ENCODE results near the gene CREB5. TPM values are rescaled to one million over a fixed set of nuclear protein-coding genes. Genes with fewer than 3 reads are reported as not detected.

Gene CREB5
- total RNA-seq, 2 experiments from 2014 or later: 0.19 to 0.22 TPM

DNA sequence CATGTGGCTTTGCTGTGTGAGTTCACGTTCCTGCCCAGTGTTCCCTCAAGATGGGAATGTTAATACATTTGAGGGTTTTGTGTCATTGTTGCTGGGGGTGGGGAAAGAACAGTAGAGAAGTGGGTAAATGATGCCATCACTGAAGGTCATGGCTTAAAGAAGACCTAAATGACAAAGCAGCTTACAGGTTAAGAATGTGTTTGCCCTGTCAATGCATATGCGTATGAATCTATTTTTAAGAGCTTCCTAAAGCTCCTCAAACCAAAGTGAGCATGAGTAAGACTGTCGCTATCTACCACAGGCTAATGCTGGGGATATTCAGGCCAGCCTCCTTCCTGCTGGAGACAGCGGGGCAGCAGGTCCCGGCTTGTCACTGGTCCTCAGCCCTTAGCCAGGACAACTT is 162.9 kb downstream of the CREB5 start:
- Histone ChIP-seq H3K4me1 (ENCODE audit: insufficient read depth, low read length) (no peaks in the 10 kb centered on the region), H3K4me3 (ENCODE audit: low read length) (no peak overlapping the region), H3K36me3 (ENCODE audit: insufficient read depth, low read length) (no peaks in the 10 kb centered on the region), H3K27ac (ENCODE audit: low read depth in 1 of 2, low read length in 2 of 2) (no peak overlapping the region), H3K27me3 (ENCODE audit: control insufficient read depth in 1 of 2, insufficient read depth in 2 of 2, low read length in 2 of 2) (peaks cover 0 to 7% of the 10 kb centered on the region in 2 experiments), H3K9me3 (ENCODE audit: control insufficient read depth in 1 of 2, insufficient read depth in 1 of 2, low read length in 2 of 2) (peaks cover 0 to 6% of the 10 kb centered on the region in 2 experiments)
- TF ChIP-seq CTCF (IDR thresholded peaks at IDR 0.05): no peak
- ATAC-seq (ENCODE audit: poor library complexity) (no peak), DNase-seq (no peak)
- intact Hi-C loops (cut with DNase I, micrococcal nuclease): no loop called here
- Mint-ChIP-seq H3K36me3 (ENCODE audit: low read depth) (no peaks in the 10 kb centered on the region), H3K27ac (no peak overlapping the region), H3K4me1 (ENCODE audit: low read depth) (no peaks in the 10 kb centered on the region), H3K9me3 (no peaks in the 10 kb centered on the region), H3K27me3 (peaks cover 11% of the 10 kb centered on the region), H3K4me3 (no peak overlapping the region)
- CTCF ChIA-PET: interaction anchor here (1.7 kb wide), 1 partner anchor 10 kb away, joined by 3 read pairs; no protein-coding TSS in a partner anchor
- POLR2A ChIA-PET: no interaction called here

- CTCF ChIA-PET: interaction anchor here (1.7 kb wide), 1 partner anchor 8 kb away, joined by 3 read pairs; no protein-coding TSS in a partner anchor
- H3K27ac ChIP-seq (ENCODE audit: low read depth in 1 of 2, low read length in 2 of 2): no peak overlapping the region
- Mint-ChIP-seq H3K27me3 (peaks cover 11% of the 10 kb centered on the region), H3K4me1 (ENCODE audit: low read depth) (no peaks in the 10 kb centered on the region), H3K9me3 (no peaks in the 10 kb centered on the region), H3K4me3 (no peak overlapping the region), H3K36me3 (ENCODE audit: low read depth) (no peaks in the 10 kb centered on the region), H3K27ac (no peak overlapping the region)
- peaks cover 0 to 7% of the 10 kb centered on the region in 2 experiments for H3K27me3 ChIP-seq (ENCODE audit: control insufficient read depth in 1 of 2, insufficient read depth in 2 of 2, low read length in 2 of 2)
- peaks cover 0 to 4% of the 10 kb centered on the region in 2 experiments for H3K9me3 ChIP-seq (ENCODE audit: control insufficient read depth in 1 of 2, insufficient read depth in 1 of 2, low read length in 2 of 2)
- ATAC-seq (ENCODE audit: poor library complexity) (no peak), DNase-seq (no peak)
- no peaks in the 10 kb centered on the region for H3K4me1 ChIP-seq (ENCODE audit: insufficient read depth, low read length)
- no peak overlapping the region for H3K4me3 ChIP-seq (ENCODE audit: low read length)
- intact Hi-C loops (cut with DNase I, micrococcal nuclease): no loop called here
- POLR2A ChIA-PET: no interaction called here
- no peak for TF ChIP-seq CTCF (IDR thresholded peaks at IDR 0.05)
- no peaks in the 10 kb centered on the region for H3K36me3 ChIP-seq (ENCODE audit: insufficient read depth, low read length)
Measured at GRCh38 chr7:28576656-28577055, 164.3 kb downstream of the CREB5 start.

- no peaks in the 10 kb centered on the region for H3K4me1 ChIP-seq (ENCODE audit: insufficient read depth, low read length)
- H3K4me1 Mint-ChIP-seq (ENCODE audit: low read depth): no peaks in the 10 kb centered on the region
- ChIA-PET CTCF (no interaction called here), POLR2A (no interaction called here)
- H3K4me3 ChIP-seq (ENCODE audit: low read length): no peak overlapping the region
- TF ChIP-seq CTCF (IDR thresholded peaks at IDR 0.05): no peak
- H3K27me3 Mint-ChIP-seq: peaks cover 10% of the 10 kb centered on the region
- no peak for DNase-seq
- H3K27me3 ChIP-seq (ENCODE audit: control insufficient read depth in 1 of 2, insufficient read depth in 2 of 2, low read length in 2 of 2): peaks cover 0 to 3% of the 10 kb centered on the region in 2 experiments
- H3K9me3 Mint-ChIP-seq: no peaks in the 10 kb centered on the region
- no peaks in the 10 kb centered on the region for H3K36me3 Mint-ChIP-seq (ENCODE audit: low read depth)
- ATAC-seq (ENCODE audit: poor library complexity): no peak
- H3K4me3 Mint-ChIP-seq: no peak overlapping the region
- H3K36me3 ChIP-seq (ENCODE audit: insufficient read depth, low read length): no peaks in the 10 kb centered on the region
- no peak overlapping the region for H3K27ac ChIP-seq (ENCODE audit: low read depth in 1 of 2, low read length in 2 of 2)
- no peaks in the 10 kb centered on the region for H3K9me3 ChIP-seq (ENCODE audit: control insufficient read depth in 1 of 2, insufficient read depth in 1 of 2, low read length in 2 of 2)
- H3K27ac Mint-ChIP-seq: no peak overlapping the region
- intact Hi-C loops (cut with DNase I, micrococcal nuclease): no loop called here
Measured at GRCh38 chr7:28579571-28579970, 167.3 kb downstream of the CREB5 start.
